Testis (tissue), 3 donors: ENCODE results near the gene TFCP2L1. TPM values are rescaled to one million over a fixed set of nuclear protein-coding genes. Genes with fewer than 3 reads are reported as not detected.

Source experiments
- DNase-seq: peaks from one replicate; pipeline ENCODE4 v3.0.0-alpha.2; 2019
- H3K27ac ChIP-seq, 2 donors: fragments of 200-600 bp; sonication (generic); one replicate each; pipeline ENCODE4 v1.5.1; 2019
- H3K27me3 ChIP-seq: fragments of 200-600 bp; sonication (generic); one replicate; pipeline ENCODE4 v1.5.1; 2019
- H3K36me3 ChIP-seq: fragments of 200-600 bp; sonication (generic); one replicate; pipeline ENCODE4 v1.5.1; 2017; ENCODE audit warnings: low read depth; ENCODE audit errors: missing control alignments
- H3K4me1 ChIP-seq: fragments of 200-600 bp; sonication (generic); one replicate; pipeline ENCODE4 v1.5.1; 2019
- H3K4me3 ChIP-seq, 2 donors: fragments of 200-600 bp; sonication (generic); one replicate each; pipeline ENCODE4 v1.5.1; 2017 to 2019
- H3K9me3 ChIP-seq: fragments of 200-600 bp; sonication (generic); one replicate; pipeline ENCODE4 v1.5.1; 2017
- POLR2A ChIP-seq: fragments of 450-650 bp; IDR thresholded peaks from one replicate; pipeline ENCODE4 v1.6.1; 2017; ENCODE audit warnings: antibody characterized with exemption, mild to moderate bottlenecking, moderate library complexity
- WGBS, 2 donors: methylation state at CpG; one replicate each; pipeline ENCODE4 v1.1.5; 2018; 5-methylcytosine and 5-hydroxymethylcytosine counted together
- intact Hi-C: fragments of 100-400 bp; cut with DNase I; formaldehyde crosslinking; loops from one replicate; pipeline ENCODE4 v1.15.1; 2023; ENCODE audit warnings: low total_unique reads
- polyA plus RNA-seq: library from polyadenylated mRNA; stranded (reverse); fragments of 350-450 nt; fragmentation: Illumina TruSeq; extraction: RNeasy Lipid Tissue Mini Kit (QIAGEN cat#74804); gene quantifications from one replicate; pipeline ENCODE4 v1.2.3, GENCODE V29; 2014; ENCODE audit warnings: low read depth, low replicate concordance; ENCODE audit not compliant: insufficient read depth
- total RNA-seq, 2 donors: library from RNA; depleted of rRNA; stranded (reverse); fragments of >200 nt; gene quantifications; one replicate each; pipeline ENCODE4 v1.2.3, GENCODE V29; 2016
- TF ChIP-seq, protein P1 (sequence below), 3 experiments: fragments of 450-650 bp in 2 of 3; fragments of 200-600 bp in 1 of 3; sonication (generic) in 1 of 3; IDR thresholded peaks; one replicate each; pipeline ENCODE4 v1.5.1; 2016 to 2019; ENCODE audit warnings: antibody characterized with exemption in 3 of 3, mild to moderate bottlenecking in 2 of 3, moderate library complexity in 1 of 3

The TFCP2L1 gene
- total and polyA plus RNA-seq, 3 donors from 2014 or later, result 2.5 to 5.1 (median 3.1) TPM

DNA sequence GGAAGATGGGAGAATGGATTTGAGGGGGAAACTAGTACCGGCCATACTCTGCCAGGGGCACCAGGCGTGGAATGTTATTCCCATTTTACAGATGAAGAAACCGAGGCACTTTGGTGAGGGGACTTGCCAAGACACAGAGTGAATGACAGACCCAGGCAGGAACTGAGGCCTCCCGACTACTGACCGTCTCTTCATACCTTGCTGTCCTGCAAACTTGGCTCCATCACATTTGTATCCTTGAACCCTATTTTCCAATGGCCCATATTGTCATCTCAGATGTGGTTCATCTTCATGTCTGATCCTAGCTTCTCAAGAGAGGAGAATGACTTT, 6.2 kb upstream of the TFCP2L1 start:
- no peaks in the 10 kb centered on the region for H3K9me3 ChIP-seq
- 90 to 95% methylated on average over 5 of the region's 5 CpGs for WGBS, 2 donors
- H3K27ac ChIP-seq, result no peak overlapping the region
- intact Hi-C loops, result no loop called here
- no peak overlapping the region for H3K4me3 ChIP-seq
- H3K4me1 ChIP-seq, result no peaks in the 10 kb centered on the region
- TF ChIP-seq POLR2A, result no peak
- TF ChIP-seq, protein P1, sequence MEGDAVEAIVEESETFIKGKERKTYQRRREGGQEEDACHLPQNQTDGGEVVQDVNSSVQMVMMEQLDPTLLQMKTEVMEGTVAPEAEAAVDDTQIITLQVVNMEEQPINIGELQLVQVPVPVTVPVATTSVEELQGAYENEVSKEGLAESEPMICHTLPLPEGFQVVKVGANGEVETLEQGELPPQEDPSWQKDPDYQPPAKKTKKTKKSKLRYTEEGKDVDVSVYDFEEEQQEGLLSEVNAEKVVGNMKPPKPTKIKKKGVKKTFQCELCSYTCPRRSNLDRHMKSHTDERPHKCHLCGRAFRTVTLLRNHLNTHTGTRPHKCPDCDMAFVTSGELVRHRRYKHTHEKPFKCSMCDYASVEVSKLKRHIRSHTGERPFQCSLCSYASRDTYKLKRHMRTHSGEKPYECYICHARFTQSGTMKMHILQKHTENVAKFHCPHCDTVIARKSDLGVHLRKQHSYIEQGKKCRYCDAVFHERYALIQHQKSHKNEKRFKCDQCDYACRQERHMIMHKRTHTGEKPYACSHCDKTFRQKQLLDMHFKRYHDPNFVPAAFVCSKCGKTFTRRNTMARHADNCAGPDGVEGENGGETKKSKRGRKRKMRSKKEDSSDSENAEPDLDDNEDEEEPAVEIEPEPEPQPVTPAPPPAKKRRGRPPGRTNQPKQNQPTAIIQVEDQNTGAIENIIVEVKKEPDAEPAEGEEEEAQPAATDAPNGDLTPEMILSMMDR (IDR thresholded peaks at IDR 0.05), result no peak
- DNase-seq, result peak; percentile 2
- H3K36me3 ChIP-seq, result no peaks in the 10 kb centered on the region
- H3K27me3 ChIP-seq, result no peaks in the 10 kb centered on the region

DNA sequence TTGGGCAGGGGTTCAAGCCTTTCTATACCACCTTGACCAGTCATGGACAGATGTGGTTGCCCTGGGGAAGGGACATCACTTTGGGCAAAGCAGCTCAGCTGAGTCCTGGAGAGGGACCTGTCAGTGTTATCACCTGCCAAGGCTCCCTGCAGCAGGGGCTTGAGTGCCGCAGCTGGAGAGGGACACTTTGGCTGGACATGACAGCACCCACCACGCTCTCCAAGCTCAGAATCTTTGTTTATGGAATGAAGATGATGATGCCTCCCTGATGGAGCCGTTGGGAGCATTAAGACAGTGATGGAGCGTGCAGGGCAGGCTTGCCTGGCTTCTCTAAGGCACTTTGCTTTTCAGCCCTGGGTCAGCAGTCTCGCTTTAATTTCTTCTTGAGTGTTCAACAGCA, 4.3 kb upstream of the TFCP2L1 start:
- Histone ChIP-seq H3K27me3 (no peaks in the 10 kb centered on the region), H3K36me3 (no peaks in the 10 kb centered on the region), H3K9me3 (no peaks in the 10 kb centered on the region), H3K4me3 (no peak overlapping the region), H3K27ac (no peak overlapping the region), H3K4me1 (peaks cover 3% of the 10 kb centered on the region)
- 85 to 86% methylated on average over 4 to 5 of the region's 5 CpGs for WGBS, 2 donors
- intact Hi-C loops, result no loop called here
- TF ChIP-seq, protein P1 (IDR thresholded peaks at IDR 0.05), result no peak
- TF ChIP-seq POLR2A, result no peak
- no peak for DNase-seq

DNA sequence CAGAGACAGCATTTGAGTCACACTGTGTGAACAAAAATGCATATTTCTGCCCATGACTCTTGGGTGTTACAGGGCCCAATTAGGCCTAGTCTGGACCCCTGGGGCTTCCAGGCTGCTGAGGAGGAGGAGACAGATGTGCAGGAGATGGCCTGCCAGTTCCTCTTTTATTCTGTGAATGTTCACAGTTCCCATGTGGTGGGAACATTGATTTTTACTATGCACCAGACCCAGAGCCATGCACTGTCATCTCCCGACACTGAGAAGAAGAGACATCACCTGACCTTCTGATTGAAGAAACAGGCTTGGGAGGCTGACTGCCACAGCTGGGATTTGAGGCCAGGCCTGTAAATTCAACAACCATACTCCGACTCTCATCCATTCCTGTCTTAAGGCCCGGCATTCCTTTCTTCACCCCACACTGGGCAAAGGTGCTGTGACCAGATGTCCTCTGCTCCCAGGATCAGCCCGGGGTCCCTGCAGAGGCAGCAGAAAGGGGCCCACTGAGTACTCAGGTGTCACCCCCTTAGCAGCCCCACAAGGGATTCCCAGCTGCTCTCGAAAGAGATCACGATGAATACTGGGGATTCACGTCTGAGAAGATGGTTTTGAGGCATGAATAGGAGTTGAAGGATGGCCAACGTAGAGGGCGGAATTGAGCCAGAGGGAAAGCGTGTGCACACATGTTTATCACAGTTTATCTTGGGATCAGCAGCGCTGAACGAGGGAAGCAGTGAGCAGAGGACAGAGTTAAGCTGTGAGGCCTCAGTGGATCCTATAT, 3.6 kb upstream of the TFCP2L1 start:
- Histone ChIP-seq H3K4me1 (peaks cover 3% of the 10 kb centered on the region), H3K36me3 (no peaks in the 10 kb centered on the region), H3K9me3 (no peaks in the 10 kb centered on the region), H3K4me3 (no peak overlapping the region), H3K27me3 (no peaks in the 10 kb centered on the region), H3K27ac (no peak overlapping the region)
- DNase-seq, result no peak
- TF ChIP-seq, protein P1 (IDR thresholded peaks at IDR 0.05), result no peak
- no peak for TF ChIP-seq POLR2A
- intact Hi-C loops, result no loop called here
- 79 to 87% methylated on average over 12 of the region's 12 CpGs for WGBS, 2 donors

DNA sequence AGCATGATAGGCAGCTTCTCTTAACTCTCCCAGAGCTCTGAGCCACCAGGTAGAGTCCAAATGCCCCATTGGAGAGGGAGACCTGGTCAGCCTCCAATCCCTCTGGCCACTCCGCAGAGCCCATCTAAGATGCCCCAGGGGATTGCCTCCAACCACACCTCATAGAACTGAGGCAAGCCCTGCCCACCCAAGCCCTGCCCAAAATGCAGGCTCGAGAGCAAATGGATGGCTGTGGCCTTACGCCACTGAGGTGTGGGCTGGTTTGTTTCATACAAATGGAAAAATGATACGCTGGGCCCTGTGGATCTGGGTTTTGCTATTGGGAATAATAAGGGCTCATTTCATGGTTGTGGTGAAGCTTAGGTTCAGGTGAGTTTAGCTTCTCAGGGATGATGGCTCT, 3.0 kb upstream of the TFCP2L1 start:
- Histone ChIP-seq H3K4me1 (peaks cover 3% of the 10 kb centered on the region), H3K36me3 (no peaks in the 10 kb centered on the region), H3K9me3 (no peaks in the 10 kb centered on the region), H3K27ac (no peak overlapping the region), H3K4me3 (no peak overlapping the region), H3K27me3 (no peaks in the 10 kb centered on the region)
- 83 to 94% methylated on average over 4 of the region's 4 CpGs for WGBS, 2 donors
- TF ChIP-seq, protein P1 (IDR thresholded peaks at IDR 0.05), result no peak
- TF ChIP-seq POLR2A, result no peak
- intact Hi-C loops, result no loop called here
- no peak for DNase-seq

DNA sequence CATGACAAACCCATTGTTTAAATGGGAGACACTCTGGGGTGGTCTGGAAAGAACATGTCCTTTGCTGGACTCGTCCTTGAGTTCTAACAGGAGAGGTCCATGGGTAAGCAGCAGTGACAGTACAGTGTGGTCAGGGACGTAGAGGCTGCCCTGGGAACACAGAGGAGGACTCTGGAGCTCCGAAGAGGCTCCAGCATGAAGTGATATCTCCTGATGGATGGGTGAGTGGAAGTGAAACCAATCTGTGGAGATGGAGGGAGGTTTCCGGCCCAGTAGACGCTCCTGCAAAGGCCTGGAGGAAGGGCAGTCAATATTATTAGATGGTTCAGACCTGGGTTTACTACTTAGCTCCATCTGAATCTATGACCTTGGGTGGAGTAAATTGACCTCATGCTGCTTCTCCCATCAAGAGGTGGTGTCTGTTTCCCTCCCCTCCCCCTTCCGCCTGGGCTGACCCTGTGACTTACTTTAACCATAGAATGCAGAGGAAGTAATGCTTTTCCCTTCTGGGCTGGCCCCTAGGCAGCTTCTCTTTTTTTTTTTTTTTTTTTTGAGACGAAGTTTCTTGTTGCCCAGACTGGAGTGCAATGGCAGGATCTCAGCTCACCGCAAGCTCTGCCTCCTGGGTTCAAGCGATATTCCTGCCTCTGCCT, 2.3 kb upstream of the TFCP2L1 start:
- Histone ChIP-seq H3K27me3 (no peaks in the 10 kb centered on the region), H3K27ac (no peak overlapping the region), H3K9me3 (no peaks in the 10 kb centered on the region), H3K4me3 (no peak overlapping the region), H3K36me3 (no peaks in the 10 kb centered on the region), H3K4me1 (peaks cover 3% of the 10 kb centered on the region)
- intact Hi-C loops, result no loop called here
- DNase-seq, result no peak
- TF ChIP-seq, protein P1 (IDR thresholded peaks at IDR 0.05), result no peak
- TF ChIP-seq POLR2A, result no peak
- 86 to 87% methylated on average over 9 of the region's 9 CpGs for WGBS, 2 donors
